ENCODE measurements around the gene TMUB1.

GRCh38 chr7:151131592-151132293 is 48.5 kb upstream of the TMUB1 start:
- no peak for TF ChIP-seq CTCF (IDR thresholded peaks at IDR 0.05; ENCODE audit: low read length)
- TF ChIP-seq EZH2 (IDR thresholded peaks at IDR 0.05; ENCODE audit: borderline replicate concordance, low read length) = no peak
